HepG2 (cell line): ENCODE measurements around the gene FBXO10. TPM values are rescaled to one million over a fixed set of nuclear protein-coding genes. Genes with fewer than 3 reads are reported as not detected.

Experiments used
- ARID5B ChIP-seq: IDR thresholded peaks from 2 replicates; pipeline ENCODE4 v1.4.0; 2020; ENCODE audit warnings: mild to moderate bottlenecking, missing genetic modification reagents
- ASH2L ChIP-seq: fragments of 300-600, 200-600 bp; sonication (generic); IDR thresholded peaks from 2 replicates; pipeline ENCODE4 v1.7.0; 2017; ENCODE audit warnings: low read depth, mild to moderate bottlenecking, moderate library complexity, mixed read lengths, low read length; ENCODE audit not compliant: insufficient read length
- ATRX ChIP-seq: sonication (generic); formaldehyde crosslinking; IDR thresholded peaks from 2 replicates; pipeline ENCODE4 v1.4.0; 2020; ENCODE audit warnings: missing genetic modification reagents, borderline replicate concordance
- CEBPB ChIP-seq: IDR thresholded peaks from 2 replicates; pipeline ENCODE4 v1.6.1; 2011; ENCODE audit warnings: low read depth, low read length, improper control_type of control experiment, borderline replicate concordance
- CREM ChIP-seq, 2 experiments: sonication (generic) in 1 of 2; formaldehyde crosslinking in 1 of 2; IDR thresholded peaks; 2 replicates each; pipeline versions ENCODE4 v1.4.0 to v1.6.1; 2016 to 2020; ENCODE audit warnings: antibody characterized with exemption in 1 of 2, mild to moderate bottlenecking in 1 of 2, missing genetic modification reagents in 1 of 2
- DR1 ChIP-seq: sonication (generic); formaldehyde crosslinking; IDR thresholded peaks from 2 replicates; pipeline ENCODE4 v1.8.0; 2021; ENCODE audit warnings: mild to moderate bottlenecking, missing genetic modification reagents, inconsistent platforms
- EEA1 ChIP-seq: sonication (generic); formaldehyde crosslinking; IDR thresholded peaks from 2 replicates; pipeline ENCODE4 v1.5.1; 2020; ENCODE audit warnings: mild to moderate bottlenecking, missing genetic modification reagents, borderline replicate concordance
- HOMEZ ChIP-seq: IDR thresholded peaks from 2 replicates; pipeline ENCODE4 v1.6.1; 2016; ENCODE audit warnings: low read depth
- ISX ChIP-seq: sonication (generic); formaldehyde crosslinking; conservative IDR thresholded peaks from 2 replicates; pipeline ENCODE4 v1.5.0; 2020; ENCODE audit warnings: missing genetic modification reagents
- NR2F2 ChIP-seq: IDR thresholded peaks from 2 replicates; pipeline ENCODE4 v1.6.1; 2012; ENCODE audit warnings: low read depth, inconsistent platforms, borderline replicate concordance
- PATZ1 ChIP-seq: sonication (generic); formaldehyde crosslinking; IDR thresholded peaks from 2 replicates; pipeline ENCODE4 v1.4.0; 2020; ENCODE audit warnings: missing genetic modification reagents
- RARA ChIP-seq: IDR thresholded peaks from 2 replicates; pipeline ENCODE4 v1.6.1; 2016; ENCODE audit warnings: missing genetic modification reagents, missing compliant biosample characterization
- RBM22 ChIP-seq: fragments of 200-400 bp; formaldehyde crosslinking; optimal IDR thresholded peaks from 2 replicates; pipeline ENCODE3; 2017; ENCODE audit warnings: mild to moderate bottlenecking, low read length, moderate library complexity
- SOX6 ChIP-seq, 2 experiments: fragments of 450-650 bp in 1 of 2; sonication (generic) in 1 of 2; formaldehyde crosslinking in 1 of 2; IDR thresholded peaks; 2 replicates each; pipeline versions ENCODE4 v1.4.0 to v1.6.1; 2017 to 2020; ENCODE audit warnings: antibody characterized with exemption in 1 of 2, mild to moderate bottlenecking in 1 of 2, missing genetic modification reagents in 1 of 2
- TEF ChIP-seq: sonication (generic); formaldehyde crosslinking; IDR thresholded peaks from 2 replicates; pipeline ENCODE4 v1.5.0; 2020; ENCODE audit warnings: missing genetic modification reagents
- TP53 ChIP-seq: sonication (generic); formaldehyde crosslinking; conservative IDR thresholded peaks from 2 replicates; pipeline ENCODE4 v1.4.0; 2020; ENCODE audit warnings: missing genetic modification reagents
- ZBTB1 ChIP-seq: sonication (generic); formaldehyde crosslinking; IDR thresholded peaks from 2 replicates; pipeline ENCODE4 v1.4.0; 2020; ENCODE audit warnings: missing genetic modification reagents, borderline replicate concordance
- ZNF576 ChIP-seq: sonication (generic); formaldehyde crosslinking; IDR thresholded peaks from 2 replicates; pipeline ENCODE4 v1.4.0; 2020; ENCODE audit warnings: mild to moderate bottlenecking, missing genetic modification reagents
- ZNF615 ChIP-seq: sonication (generic); formaldehyde crosslinking; IDR thresholded peaks from 2 replicates; pipeline ENCODE4 v1.5.0; 2020; ENCODE audit warnings: mild to moderate bottlenecking, missing genetic modification reagents, borderline replicate concordance
- polyA plus RNA-seq, 8 experiments: library from polyadenylated mRNA; depleted of rRNA in 3 of 8; stranded (reverse) in 7 of 8; unstranded in 1 of 8; fragments of >200 nt; fragmentation: Illumina TruSeq in 4 of 8; extraction: Trizol in 4 of 8; gene quantifications; 2 replicates each; pipeline versions ENCODE4 v1.2.1 to v1.2.3, GENCODE V29; 2011 to 2016; ENCODE audit warnings: low read depth in 4 of 8, missing spikeins in 1 of 8, mixed read lengths in 1 of 8; ENCODE audit not compliant: insufficient read depth in 1 of 8
- total RNA-seq, 5 experiments: library from RNA; depleted of rRNA; stranded (reverse); fragments of >200 nt; fragmentation: Illumina TruSeq; extraction: Trizol; gene quantifications; 2 replicates each; pipeline ENCODE4 v1.2.3, GENCODE V29; 2016; ENCODE audit warnings: low read depth in 1 of 5

The FBXO10 gene
- total and polyA plus RNA-seq, 2 of the 13 experiments (the other 11 are each of a cell fraction or from before 2014, with no cell fraction given): 3.1 to 5.1 TPM

- peak; percentile 47; the same call in 1 of the 2 replicates for TF ChIP-seq RARA (CRISPR knock-in tag)
- no peak for TF ChIP-seq TP53
- 0 out of 2 replicates have a peak, but pooled peaks have one; percentile 51 for TF ChIP-seq TEF (CRISPR knock-in tag)
- TF ChIP-seq CREM (IDR thresholded peaks at IDR 0.05): peak; percentile 15; the same call in 1 of the 2 replicates
- TF ChIP-seq CREM (CRISPR knock-in tag; IDR thresholded peaks at IDR 0.05): no peak
- TF ChIP-seq RBM22: peak; percentile 27
- no peak for TF ChIP-seq PATZ1 (CRISPR knock-in tag)
- no peak for TF ChIP-seq ZNF615 (CRISPR knock-in tag)
- TF ChIP-seq HOMEZ: no peak
- no peak for TF ChIP-seq EEA1 (CRISPR knock-in tag)
- TF ChIP-seq CEBPB: peak; percentile 42; the same call in 1 of the 2 replicates
- TF ChIP-seq ZBTB1 (CRISPR knock-in tag): no peak
- TF ChIP-seq ATRX (CRISPR knock-in tag): no peak
- no peak for TF ChIP-seq NR2F2
- no peak for TF ChIP-seq ISX
- TF ChIP-seq DR1 (CRISPR knock-in tag): no peak
- TF ChIP-seq SOX6 (IDR thresholded peaks at IDR 0.05): no peak
- TF ChIP-seq SOX6 (CRISPR knock-in tag; IDR thresholded peaks at IDR 0.05): peak; percentile 30; the same call in 1 of the 2 replicates
- no peak for TF ChIP-seq ZNF576 (CRISPR knock-in tag)
- TF ChIP-seq ASH2L: no peak
- 0 out of 2 replicates have a peak, but pooled peaks have one; percentile 13 for TF ChIP-seq ARID5B (CRISPR knock-in tag)
These were observed 74.1 kb downstream of the FBXO10 start (continued) for GRCh38 chr9:37501957-37502596.
